ENCODE data around the gene CSRNP3.

The CSRNP3 gene

DNA sequence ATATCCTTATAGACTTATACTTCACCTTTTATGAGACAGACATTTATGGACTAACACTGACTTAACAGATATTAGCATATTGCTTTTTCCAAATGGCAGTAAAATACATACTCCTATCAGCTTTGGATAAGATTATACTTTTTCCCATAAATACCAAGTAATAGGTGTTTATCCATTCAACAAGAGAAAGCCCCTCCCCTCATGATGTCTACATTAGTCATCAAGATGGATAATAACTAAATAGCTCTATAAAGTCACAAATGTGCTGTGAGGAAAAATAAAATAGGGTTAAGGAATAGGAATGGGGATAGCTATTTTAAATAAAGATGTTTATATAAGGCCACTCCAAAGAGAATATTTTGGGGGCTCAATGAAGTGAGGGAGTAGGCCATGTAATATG lies 39.4 kb downstream of the CSRNP3 start:
- DNase-seq (ENCODE audit: insufficient read length), result no peak
- FAIRE-seq, result no peak
- TF ChIP-seq POLR2A (IDR thresholded peaks at IDR 0.05; ENCODE audit: low read depth, low read length) (no peak), POLR2AphosphoS5 (IDR thresholded peaks at IDR 0.05; ENCODE audit: low read depth, low read length) (no peak), TAF1 (IDR thresholded peaks at IDR 0.05; ENCODE audit: borderline replicate concordance, low read depth, low read length) (no peak)

DNA sequence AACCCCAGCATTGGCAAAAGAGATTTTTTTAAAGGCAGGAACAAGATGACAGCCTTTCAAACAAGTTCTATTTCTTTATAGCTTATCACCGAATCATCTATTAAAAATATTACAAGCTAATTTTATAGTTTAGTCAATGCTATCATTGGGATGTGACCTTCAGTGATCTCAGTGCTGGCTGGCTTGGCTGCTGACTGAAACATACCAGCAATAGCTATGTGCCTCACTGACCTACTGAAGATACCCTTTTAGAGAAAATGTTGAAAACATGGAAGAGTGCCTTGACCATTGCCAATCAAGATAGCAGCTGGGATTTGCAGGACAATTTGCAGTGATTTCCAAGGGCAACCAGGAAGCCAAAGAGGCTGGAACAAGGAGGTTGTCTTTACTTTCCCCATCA lies 44.0 kb downstream of the CSRNP3 start:
- DNase-seq (ENCODE audit: insufficient read length), result no peak
- FAIRE-seq, result no peak
- no peak for TF ChIP-seq TAF1 (IDR thresholded peaks at IDR 0.05; ENCODE audit: borderline replicate concordance, low read depth, low read length)
- TF ChIP-seq POLR2A (IDR thresholded peaks at IDR 0.05; ENCODE audit: low read depth, low read length), result no peak
- no peak for TF ChIP-seq POLR2AphosphoS5 (IDR thresholded peaks at IDR 0.05; ENCODE audit: low read depth, low read length)

DNA sequence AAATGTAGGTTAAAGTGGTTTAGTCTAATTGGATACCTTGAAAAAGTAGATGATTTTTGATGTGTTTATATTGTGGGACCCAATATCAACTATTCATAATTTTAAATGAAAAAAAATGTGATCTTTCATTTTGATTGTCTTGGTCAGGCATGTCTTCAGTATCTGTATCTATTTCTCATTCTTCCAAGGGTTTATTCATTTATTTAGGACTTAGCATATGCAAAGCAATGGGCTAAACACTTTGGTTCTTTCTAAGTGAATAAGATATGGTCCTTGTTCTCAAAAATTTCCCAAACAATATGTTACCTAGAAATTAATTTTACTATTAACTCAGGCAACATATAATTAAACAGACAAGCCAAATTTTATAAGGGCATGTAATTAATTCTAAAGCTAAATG lies 49.1 kb downstream of the CSRNP3 start:
- DNase-seq (ENCODE audit: insufficient read length) (no peak), FAIRE-seq (no peak)
- TF ChIP-seq POLR2A (IDR thresholded peaks at IDR 0.05; ENCODE audit: low read depth, low read length) (no peak), POLR2AphosphoS5 (IDR thresholded peaks at IDR 0.05; ENCODE audit: low read depth, low read length) (no peak), TAF1 (IDR thresholded peaks at IDR 0.05; ENCODE audit: borderline replicate concordance, low read depth, low read length) (no peak)

DNA sequence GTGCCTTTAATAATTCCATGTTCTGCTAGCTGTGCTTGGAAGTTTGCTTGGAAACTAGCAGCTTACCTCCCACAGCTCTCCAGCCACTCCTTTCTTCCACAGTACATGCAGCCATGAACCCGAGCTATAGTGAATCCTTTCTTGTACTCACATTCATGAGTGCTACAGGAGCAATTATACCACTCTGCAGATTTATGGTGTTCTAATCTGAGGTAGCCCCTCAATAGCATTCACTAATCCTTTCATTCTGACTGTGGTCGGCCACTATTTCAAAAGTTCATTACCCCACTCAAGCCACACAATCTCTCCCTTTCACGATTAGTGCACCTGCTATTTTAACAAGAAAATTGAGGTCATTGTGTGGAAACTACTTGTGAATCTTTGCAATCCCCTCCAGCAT lies 53.2 kb downstream of the CSRNP3 start:
- DNase-seq (ENCODE audit: insufficient read length) (no peak), FAIRE-seq (no peak)

DNA sequence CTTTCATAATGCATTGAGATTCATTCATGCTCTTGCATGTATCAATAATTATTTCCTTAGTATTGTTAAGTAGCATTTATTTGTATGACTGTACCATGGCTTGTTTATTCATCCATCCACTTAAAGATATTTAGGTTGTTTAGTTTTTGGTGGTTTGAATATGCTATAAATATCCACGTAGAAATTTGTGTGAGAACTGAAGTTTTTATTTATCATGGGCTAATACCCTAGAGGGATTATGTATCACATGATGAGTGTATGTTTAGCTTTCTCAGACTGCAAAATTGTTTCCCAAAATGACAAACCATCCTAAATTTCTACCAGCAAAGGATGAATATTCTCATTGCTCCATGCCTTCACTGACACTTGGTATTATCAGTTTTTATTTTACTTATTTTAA lies 55.2 kb downstream of the CSRNP3 start:
- FAIRE-seq, result no peak
- no peak for TF ChIP-seq POLR2A (IDR thresholded peaks at IDR 0.05; ENCODE audit: low read depth, low read length)
- no peak for TF ChIP-seq POLR2AphosphoS5 (IDR thresholded peaks at IDR 0.05; ENCODE audit: low read depth, low read length)
- no peak for TF ChIP-seq TAF1 (IDR thresholded peaks at IDR 0.05; ENCODE audit: borderline replicate concordance, low read depth, low read length)
- DNase-seq (ENCODE audit: insufficient read length), result no peak

More for the DNA sequence above, 53.2 kb downstream of the CSRNP3 start:
- no peak for TF ChIP-seq POLR2AphosphoS5 (IDR thresholded peaks at IDR 0.05; ENCODE audit: low read depth, low read length)
- TF ChIP-seq POLR2A (IDR thresholded peaks at IDR 0.05; ENCODE audit: low read depth, low read length), result no peak
- TF ChIP-seq TAF1 (IDR thresholded peaks at IDR 0.05; ENCODE audit: borderline replicate concordance, low read depth, low read length), result no peak

DNA sequence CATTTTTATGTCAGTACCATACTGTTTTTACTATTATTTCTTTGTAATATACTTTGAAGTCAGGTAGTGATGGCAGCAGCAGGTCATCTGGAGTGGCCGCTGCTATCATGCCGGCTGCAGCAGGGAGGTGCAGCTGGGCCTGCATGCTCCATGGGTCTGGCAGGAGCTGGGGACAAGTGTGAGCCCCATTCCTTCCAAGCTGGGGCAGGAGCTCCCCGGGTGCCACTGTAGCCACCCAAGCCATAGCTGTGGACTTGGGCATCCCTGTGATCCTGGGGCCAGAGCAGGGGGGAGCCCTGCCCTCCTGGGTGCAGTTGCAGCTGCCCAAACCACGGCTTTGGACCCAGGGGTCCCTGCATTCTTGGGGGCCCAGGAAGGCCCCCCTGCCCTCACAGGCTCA lies 59.2 kb downstream of the CSRNP3 start:
- TF ChIP-seq TAF1 (IDR thresholded peaks at IDR 0.05; ENCODE audit: borderline replicate concordance, low read depth, low read length), result no peak
- no peak for TF ChIP-seq POLR2A (IDR thresholded peaks at IDR 0.05; ENCODE audit: low read depth, low read length)
- TF ChIP-seq POLR2AphosphoS5 (IDR thresholded peaks at IDR 0.05; ENCODE audit: low read depth, low read length), result no peak
- no peak for DNase-seq (ENCODE audit: insufficient read length)
- no peak for FAIRE-seq

DNA sequence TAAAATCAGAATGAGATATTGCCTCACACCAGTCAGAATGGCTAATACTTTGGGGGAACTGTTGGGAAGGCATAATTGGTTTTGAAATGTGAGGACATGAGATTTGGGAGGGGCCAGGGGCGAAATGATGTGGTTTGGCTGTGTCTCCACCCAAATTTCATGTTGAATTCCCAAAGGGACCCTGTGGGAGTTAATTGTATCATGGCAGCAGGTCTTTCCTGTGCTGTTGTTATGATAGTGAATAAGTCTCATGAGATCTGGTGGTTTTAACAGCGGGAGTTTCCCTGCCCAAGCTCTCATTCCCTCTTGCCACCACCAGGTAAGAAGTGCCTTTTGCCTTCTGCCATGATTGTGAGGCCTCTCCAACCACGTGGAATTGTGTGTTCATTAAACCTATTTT lies 59.6 kb downstream of the CSRNP3 start:
- TF ChIP-seq POLR2AphosphoS5 (IDR thresholded peaks at IDR 0.05; ENCODE audit: low read depth, low read length) (no peak), POLR2A (IDR thresholded peaks at IDR 0.05; ENCODE audit: low read depth, low read length) (no peak), TAF1 (IDR thresholded peaks at IDR 0.05; ENCODE audit: borderline replicate concordance, low read depth, low read length) (no peak)
- DNase-seq (ENCODE audit: insufficient read length), result no peak
- FAIRE-seq, result no peak

DNA sequence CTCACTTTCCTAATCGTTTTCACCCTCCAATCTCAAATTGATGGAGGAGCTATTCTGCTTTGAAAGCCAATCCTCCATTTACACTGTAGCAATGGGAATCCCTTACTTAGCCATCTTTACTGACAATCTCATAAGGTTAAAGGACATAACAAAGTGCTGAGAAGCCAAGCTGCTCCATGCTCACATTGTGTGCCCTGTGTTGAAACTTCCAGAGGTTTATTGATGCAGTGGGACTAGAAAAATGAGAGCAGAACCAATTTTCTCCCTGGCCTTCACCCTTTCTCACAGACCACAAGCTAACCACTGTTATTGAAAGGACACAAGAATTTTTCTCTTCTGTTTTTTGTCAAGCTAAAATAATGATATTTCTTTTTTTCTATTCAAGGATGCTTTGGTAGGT lies 63.8 kb downstream of the CSRNP3 start:
- FAIRE-seq, result no peak
- DNase-seq (ENCODE audit: insufficient read length), result no peak
- TF ChIP-seq POLR2A (IDR thresholded peaks at IDR 0.05; ENCODE audit: low read depth, low read length) (no peak), POLR2AphosphoS5 (IDR thresholded peaks at IDR 0.05; ENCODE audit: low read depth, low read length) (no peak), TAF1 (IDR thresholded peaks at IDR 0.05; ENCODE audit: borderline replicate concordance, low read depth, low read length) (no peak)

DNA sequence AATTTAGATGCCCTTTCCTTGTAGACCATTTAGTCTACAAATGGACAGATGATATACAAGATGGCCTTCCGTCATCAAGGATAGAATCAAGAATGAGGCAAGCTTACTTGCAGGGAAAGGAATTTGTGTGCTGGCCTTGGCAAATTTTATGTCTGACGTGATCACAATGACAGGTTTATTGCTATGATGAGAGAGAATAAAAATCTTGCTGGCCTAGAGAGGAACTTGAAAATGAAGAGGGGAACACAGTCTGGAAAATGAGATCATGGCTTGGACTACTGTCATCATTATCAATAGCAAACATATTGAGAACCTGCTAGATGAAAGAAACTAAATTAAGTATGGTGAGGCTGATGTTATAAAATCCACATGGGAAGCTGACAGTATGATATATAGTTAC lies 66.0 kb downstream of the CSRNP3 start:
- no peak for FAIRE-seq
- TF ChIP-seq TAF1 (IDR thresholded peaks at IDR 0.05; ENCODE audit: borderline replicate concordance, low read depth, low read length) (no peak), POLR2A (IDR thresholded peaks at IDR 0.05; ENCODE audit: low read depth, low read length) (no peak), POLR2AphosphoS5 (IDR thresholded peaks at IDR 0.05; ENCODE audit: low read depth, low read length) (no peak)
- no peak for DNase-seq (ENCODE audit: insufficient read length)

DNA sequence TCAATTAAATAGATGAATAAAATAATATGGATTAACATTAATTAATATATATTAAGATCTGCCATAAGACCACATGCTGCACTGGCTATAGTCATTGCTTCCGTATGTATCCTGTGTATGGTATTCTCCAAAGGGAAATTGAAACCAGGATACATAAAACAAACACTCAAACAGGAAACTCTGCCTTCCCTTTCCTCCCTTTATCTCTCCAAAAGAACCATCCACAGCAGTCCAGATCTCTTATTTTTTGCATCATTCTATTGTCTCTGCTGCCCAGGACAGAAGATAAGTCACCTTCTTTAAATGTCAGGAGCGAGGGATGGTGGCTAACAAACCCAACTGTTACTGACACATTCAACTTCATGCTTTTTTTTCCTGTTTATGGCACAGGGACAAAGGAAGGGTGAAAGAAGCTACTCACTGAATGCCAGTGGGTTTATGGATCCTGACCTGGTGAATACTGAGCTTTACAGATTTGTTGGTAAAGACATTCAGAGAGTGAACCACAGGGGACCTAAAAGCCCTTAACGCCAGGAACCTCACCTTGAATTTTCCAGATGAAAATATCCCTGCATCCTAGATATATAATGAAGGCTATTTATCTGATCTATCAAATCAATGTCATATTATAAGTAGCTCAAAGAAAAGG lies 67.5 kb downstream of the CSRNP3 start:
- DNase-seq (ENCODE audit: insufficient read length) (no peak), FAIRE-seq (no peak)
- TF ChIP-seq POLR2A (IDR thresholded peaks at IDR 0.05; ENCODE audit: low read depth, low read length) (no peak), TAF1 (IDR thresholded peaks at IDR 0.05; ENCODE audit: borderline replicate concordance, low read depth, low read length) (no peak), POLR2AphosphoS5 (IDR thresholded peaks at IDR 0.05; ENCODE audit: low read depth, low read length) (no peak)

DNA sequence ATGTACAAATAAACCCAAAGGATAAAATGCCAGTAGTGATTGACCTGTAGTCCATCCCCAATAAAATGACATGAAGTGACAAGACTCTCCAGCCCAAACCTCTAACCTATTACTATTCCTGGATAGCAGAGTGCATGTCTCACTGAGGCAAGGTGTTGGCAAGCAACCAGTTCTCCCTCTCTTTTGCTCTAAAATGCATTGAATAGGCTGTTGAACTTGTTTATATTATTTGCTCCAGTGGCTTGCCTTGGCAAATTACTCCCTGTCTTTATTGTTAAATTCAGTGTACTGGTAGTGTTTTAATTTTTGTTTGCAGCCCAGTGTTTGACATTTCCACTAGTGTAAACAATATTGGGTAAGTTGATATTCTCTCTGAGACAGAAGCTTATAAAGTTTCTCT lies 70.5 kb downstream of the CSRNP3 start:
- FAIRE-seq, result no peak
- no peak for DNase-seq (ENCODE audit: insufficient read length)
- TF ChIP-seq POLR2AphosphoS5 (IDR thresholded peaks at IDR 0.05; ENCODE audit: low read depth, low read length), result no peak
- TF ChIP-seq POLR2A (IDR thresholded peaks at IDR 0.05; ENCODE audit: low read depth, low read length), result no peak
- no peak for TF ChIP-seq TAF1 (IDR thresholded peaks at IDR 0.05; ENCODE audit: borderline replicate concordance, low read depth, low read length)

DNA sequence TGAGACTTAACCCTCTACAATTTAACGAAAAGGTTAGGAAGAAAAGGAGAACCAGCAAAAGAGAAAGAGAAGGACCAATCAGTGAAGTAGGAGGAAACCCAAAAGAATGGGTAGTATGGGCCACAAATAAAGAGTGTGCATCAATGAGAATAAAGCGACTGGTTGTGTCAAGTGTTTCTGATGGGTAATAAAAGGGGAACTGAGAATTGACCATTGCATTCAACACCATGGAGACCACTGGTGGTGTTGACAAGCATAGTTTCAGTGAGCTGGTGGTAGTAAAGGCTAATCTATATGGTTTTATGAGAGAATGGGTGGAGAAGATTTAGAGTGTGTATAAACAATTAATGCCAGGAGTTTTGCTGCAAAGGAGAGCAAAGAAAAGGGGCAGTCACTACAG lies 75.4 kb downstream of the CSRNP3 start:
- FAIRE-seq, result no peak
- no peak for DNase-seq (ENCODE audit: insufficient read length)
- no peak for TF ChIP-seq TAF1 (IDR thresholded peaks at IDR 0.05; ENCODE audit: borderline replicate concordance, low read depth, low read length)
- TF ChIP-seq POLR2A (IDR thresholded peaks at IDR 0.05; ENCODE audit: low read depth, low read length), result no peak
- no peak for TF ChIP-seq POLR2AphosphoS5 (IDR thresholded peaks at IDR 0.05; ENCODE audit: low read depth, low read length)
